GM13976 (cell line): ENCODE measurements around the gene DGKD.

Experiments used
- DNase-seq: peaks from one replicate; pipeline ENCODE4 v3.0.0; 2012; ENCODE audit warnings: low spot score
- CTCF ChIP-seq: IDR thresholded peaks from 2 replicates; pipeline ENCODE4 v1.5.1; 2012; ENCODE audit warnings: borderline replicate concordance, mild to moderate bottlenecking; ENCODE audit not compliant: insufficient read depth; ENCODE audit errors: extremely low read depth, missing control alignments, control extremely low read depth
- in situ Hi-C: fragments of 300-500 bp; cut with MboI; formaldehyde crosslinking; loops from one replicate; pipeline ENCODE4 v1.12.0; 2022; ENCODE audit warnings: low sequenced_read_pairs, mixed read lengths, inconsistent platforms; ENCODE audit not compliant: unreplicated experiment

DGKD gene

GRCh38 chr2:233439191-233439590 is 84.9 kb downstream of the DGKD start:
- in situ Hi-C loops, result no loop called here
- no peak for TF ChIP-seq CTCF

GRCh38 chr2:233440314-233440713 is 86.0 kb downstream of the DGKD start:
- DNase-seq, result no peak
- no peak for TF ChIP-seq CTCF
- in situ Hi-C loops, result no loop called here

More at GRCh38 chr2:233439191-233439590, 84.9 kb downstream of the DGKD start:
- no peak for DNase-seq

GRCh38 chr2:233440714-233441113 is 86.4 kb downstream of the DGKD start:
- TF ChIP-seq CTCF, result no peak
- in situ Hi-C loops, result no loop called here
- DNase-seq, result no peak

- in situ Hi-C loops, result no loop called here
- no peak for DNase-seq
- no peak for TF ChIP-seq CTCF
These were observed 87.1 kb downstream of the DGKD start for GRCh38 chr2:233441161-233442027.

- TF ChIP-seq CTCF, result no peak
- no peak for DNase-seq
- in situ Hi-C loops, result no loop called here
These were observed 87.7 kb downstream of the DGKD start for GRCh38 chr2:233442028-233442310.

- in situ Hi-C loops, result no loop called here
- TF ChIP-seq CTCF, result peak; percentile 72
- DNase-seq, result peak; percentile 91
These were observed 89.4 kb downstream of the DGKD start for GRCh38 chr2:233443511-233444183.
